Stimulated activated CD4-positive, alpha-beta T cell treated with anti-CD3 and anti-CD28 coated beads, TNF-alpha, amount 100 ng/mL, for 1 hour (primary cell): ENCODE results near the gene TAMM41.
"Not testable (repeated sequence)": the region's sequence is repeated elsewhere in the genome, so short reads cannot be mapped to it uniquely, and the experiment has no call there.

ENCODE experiments used
- DNase-seq, 3 donors: peaks; one replicate each; pipeline ENCODE4 v3.0.0-alpha.2; 2020; ENCODE audit warnings: low read depth in 3 of 3, low spot score in 1 of 3

TAMM41 gene, protein sequence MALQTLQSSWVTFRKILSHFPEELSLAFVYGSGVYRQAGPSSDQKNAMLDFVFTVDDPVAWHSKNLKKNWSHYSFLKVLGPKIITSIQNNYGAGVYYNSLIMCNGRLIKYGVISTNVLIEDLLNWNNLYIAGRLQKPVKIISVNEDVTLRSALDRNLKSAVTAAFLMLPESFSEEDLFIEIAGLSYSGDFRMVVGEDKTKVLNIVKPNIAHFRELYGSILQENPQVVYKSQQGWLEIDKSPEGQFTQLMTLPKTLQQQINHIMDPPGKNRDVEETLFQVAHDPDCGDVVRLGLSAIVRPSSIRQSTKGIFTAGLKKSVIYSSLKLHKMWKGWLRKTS

DNA sequence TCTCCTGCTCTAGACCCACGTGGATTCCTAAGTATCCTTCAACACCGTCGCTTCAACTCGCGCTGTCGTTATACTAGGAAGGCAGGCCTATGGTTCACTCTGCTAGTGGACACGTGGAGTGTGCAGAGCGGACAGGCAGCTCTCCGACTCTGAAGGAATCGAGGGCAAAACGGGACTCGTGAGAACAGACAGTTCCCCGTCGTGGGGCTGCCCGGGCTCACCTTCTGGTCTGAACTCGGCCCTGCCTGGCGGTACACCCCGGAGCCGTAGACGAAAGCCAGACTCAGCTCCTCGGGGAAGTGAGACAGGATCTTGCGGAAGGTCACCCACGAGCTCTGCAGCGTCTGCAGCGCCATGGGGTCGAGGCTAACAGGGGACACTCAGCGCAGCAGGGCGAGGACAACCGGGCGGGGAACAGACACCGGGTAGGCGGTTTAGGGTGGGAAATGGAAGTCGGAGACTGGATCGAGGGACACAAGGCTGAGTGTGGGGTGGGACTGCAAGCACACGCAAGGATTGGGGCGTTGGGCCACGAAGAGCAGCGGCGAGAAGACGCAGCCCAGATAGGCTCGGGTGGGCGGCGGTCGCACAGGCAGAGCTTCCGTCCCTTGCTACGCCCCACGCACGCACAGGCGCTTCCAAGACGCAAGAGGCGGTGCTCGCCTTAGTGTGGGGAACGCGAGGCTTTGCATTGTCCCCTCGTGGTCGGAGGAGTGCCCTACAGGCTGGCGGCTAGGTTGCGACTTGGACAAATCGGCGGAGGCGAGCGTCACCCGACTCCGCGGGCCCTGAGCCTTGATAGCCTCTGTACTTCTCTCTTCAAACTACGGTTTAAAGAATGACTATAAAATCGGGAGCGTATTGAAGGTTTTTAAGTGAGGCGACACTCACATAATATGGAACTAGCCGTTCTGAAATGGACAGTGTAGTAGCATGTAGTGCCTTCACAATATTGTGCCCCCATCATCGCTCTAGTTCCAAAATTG lies at the start of gene TAMM41:
TSS of gene TAMM41 (minus strand) at position 605 of the 986 bp plus-strand sequence. CDS start at position 356, 249 bp downstream.
- peak; percentile 57 to 79 (median 68) for DNase-seq

DNA sequence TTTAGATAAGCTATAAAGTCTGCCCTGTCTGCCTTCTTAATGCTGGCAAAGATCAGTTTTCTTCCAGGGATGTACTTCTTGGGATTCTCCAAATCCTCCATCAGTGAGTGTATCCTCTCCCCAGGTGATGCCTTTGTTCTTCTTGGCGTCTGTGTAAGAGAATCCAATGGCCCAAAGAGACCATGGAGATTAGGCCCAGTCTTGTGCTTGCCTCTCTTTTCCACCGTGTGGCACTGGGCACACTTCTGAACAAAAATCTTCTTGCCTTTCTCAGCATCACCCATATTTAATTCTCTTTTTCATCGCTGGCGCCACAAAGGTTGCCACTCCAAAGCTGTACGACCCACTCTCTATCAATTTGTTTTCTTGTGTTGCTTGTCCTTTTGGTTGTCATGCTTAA lies 32.2 kb upstream of the TAMM41 start:
- no peak for DNase-seq

DNA sequence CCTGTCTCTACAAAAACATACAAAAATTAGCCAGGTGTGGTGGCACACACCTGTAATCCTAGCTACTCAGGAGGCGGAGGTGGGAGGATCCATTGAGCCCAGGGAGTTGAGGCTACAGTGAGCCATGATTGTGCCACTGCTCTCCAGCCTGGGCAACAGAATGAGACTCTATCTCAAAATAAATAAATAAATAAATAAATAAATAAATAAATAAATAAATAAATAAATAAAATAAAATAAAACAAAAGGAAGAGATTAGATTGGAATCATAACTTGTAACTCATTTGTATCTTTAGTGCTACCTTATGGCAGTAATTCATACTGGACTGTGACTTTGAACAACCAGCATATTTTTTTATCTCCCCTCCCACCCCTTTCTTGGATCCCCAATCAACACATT lies 28.0 kb upstream of the TAMM41 start:
- not testable (repeated sequence) for DNase-seq

DNA sequence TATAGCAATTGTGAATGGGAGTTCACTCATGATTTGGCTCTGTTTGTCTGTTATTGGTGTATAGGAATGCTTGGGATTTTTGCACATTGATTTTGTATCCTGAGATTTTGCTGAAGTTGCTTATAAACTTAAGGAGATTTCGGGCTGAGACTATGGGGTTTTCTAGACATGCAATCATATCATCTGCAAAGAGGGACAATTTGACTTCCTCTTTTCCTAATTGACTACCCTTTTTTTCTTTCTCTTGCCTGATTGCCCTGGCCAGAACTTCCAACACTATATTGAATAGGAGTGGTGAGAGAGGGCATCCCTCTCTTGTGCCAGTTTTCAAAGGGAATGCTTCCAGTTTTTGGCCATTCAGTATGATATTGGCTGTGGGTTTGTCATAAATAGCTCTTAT lies 17.1 kb upstream of the TAMM41 start:
- DNase-seq = not testable (repeated sequence)

DNA sequence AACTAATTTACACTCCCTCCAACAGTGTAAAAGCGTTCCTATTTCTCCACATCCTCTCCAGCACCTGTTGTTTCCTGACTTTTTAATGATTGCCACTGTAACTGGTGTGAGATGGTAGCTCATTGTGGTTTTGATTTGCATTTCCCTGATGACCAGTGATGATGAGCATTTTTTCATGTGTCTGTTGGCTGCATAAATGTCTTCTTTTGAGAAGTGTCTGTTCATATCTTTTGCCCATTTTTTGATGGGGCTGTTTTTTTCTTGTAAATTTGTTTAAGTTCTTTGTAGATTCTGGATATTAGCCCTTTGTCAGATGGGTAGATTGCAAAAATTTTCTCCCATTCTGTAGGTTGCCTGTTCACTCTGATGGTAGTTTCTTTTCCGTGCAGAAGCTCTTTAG lies 15.9 kb upstream of the TAMM41 start:
- not testable (repeated sequence) for DNase-seq

DNA sequence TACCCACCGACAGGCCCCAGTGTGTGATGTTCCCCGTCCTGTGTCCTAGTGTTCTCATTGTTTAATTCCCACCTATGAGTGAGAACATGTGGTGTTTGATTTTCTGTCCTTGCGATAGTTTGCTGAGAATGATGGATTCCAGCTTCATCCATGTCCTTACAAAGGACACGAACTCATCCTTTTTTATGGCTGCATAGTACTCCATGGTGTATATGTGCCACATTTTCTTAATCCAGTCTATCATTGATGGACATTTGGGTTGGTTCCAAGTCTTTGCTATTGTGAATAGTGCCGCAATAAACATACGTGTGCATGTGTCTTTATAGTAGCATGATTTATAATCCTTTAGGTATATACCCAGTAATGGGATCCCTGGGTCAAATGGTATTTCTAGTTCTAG lies 15.5 kb upstream of the TAMM41 start:
- DNase-seq = not testable (repeated sequence)

DNA sequence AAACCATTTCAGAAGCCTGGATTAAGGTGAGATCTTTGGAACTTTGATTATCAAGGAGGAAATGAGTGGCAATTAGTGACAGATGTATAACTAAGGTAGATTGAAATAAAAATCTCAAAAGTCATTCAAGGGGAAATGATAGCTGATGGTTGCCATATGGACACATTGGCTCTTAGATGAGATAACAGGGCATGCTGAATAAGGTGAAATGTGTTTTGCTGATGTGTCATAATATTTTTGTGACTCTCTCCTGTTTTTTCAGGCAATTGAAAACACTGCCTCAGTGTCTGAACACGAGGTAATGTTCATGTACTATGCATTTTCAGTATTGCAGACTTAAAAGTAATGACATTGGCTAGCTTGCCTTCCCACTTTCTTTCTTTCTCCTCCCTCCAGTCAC lies 13.5 kb upstream of the TAMM41 start:
- not testable (repeated sequence) for DNase-seq

DNA sequence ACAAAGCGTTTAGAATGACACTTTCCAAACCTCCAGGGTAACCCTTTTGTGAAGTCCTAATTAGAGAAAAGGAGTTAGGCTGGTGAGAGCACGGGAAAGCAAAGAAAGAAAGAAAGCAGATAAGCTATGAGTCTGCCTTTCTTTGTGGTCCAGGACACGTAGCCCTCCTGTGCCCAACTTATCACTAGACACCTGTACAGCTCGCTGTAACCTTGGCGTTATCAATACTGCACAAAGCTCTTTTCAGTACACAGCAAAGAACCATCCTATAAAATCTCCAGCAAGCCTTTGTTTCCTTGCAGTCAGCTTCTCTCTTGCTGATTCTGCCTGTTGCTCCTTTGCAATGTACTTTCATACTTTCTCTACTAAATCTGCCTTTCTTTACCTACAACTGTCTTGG lies 6.8 kb upstream of the TAMM41 start:
- DNase-seq = no peak

DNA sequence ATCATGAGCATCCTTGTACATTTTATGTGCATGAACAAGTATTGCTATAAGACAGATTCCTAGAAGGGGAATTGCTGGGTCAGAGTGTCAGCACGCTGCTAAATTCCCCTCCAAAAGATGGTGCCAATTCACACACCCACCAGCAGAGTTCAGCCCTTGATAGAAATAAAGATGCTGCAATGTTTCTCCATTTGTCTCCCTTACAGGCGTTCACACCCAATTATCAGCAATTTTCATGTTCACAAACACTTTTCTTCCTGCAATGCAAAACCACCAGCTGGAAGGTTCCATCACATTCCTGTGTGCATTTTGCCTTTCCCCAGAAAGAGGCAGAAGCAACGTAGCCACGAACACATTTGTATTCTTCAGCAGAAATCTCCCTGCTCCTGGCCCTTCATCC lies 3.3 kb upstream of the TAMM41 start:
- DNase-seq = no peak

DNA sequence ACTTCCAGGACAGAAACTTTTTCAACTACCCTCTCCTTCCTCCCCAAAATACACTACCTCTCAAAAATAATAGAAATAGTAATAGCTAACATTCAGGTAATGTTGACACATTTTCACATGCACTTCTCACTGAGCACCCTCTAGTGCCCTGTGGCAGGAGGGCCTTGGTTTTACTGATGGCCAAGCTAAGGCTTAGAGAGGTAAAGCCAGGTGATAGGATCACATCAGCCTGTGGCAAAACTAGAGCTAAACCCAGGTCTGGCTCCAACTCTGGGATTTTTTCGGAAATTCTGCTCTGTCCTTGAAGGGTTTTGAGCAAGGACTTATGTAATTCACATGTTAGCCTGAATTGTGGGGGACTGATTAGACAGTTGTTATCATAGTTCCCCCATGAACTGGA lies 922 bp upstream of the TAMM41 start:
- DNase-seq = no peak

DNA sequence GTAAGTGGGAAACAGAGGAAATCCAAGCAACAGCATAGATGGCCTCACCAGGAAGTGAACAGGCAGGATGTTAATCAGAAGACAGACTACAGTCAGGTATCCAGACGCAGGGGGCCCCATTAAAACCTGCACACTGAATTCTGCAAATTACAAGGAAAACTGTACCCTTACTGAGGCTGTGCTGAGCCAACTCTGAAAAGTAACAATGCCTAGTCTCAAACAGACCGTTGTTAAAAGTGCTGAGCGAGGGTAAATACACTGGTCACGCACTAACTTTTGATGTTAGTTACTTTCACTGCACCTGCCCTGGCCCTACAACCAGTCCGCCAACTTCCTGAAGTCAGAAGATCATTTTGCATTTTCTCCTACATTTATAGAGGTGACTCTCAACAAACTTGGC lies 1.0 kb downstream of the TAMM41 start:
- DNase-seq = no peak

DNA sequence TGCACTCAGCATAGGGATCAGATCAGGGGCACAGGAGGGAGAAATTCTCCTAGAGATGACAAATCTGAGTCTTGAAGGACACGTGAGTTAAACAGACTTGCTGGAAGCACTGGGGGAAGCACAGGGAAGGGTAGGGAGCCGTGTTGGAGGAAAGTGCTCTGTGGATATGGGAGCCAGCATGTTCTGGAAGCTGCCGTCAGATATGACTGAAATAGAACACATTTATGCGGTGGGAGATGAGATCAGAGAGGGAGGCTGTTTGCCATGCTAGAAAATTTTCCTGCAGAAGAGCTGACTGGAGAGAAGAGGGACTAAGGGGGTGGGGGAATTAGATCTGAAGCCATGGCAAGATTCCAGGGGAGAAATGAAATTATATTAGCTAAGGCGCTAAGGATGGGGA lies 1.8 kb downstream of the TAMM41 start:
- no peak for DNase-seq

DNA sequence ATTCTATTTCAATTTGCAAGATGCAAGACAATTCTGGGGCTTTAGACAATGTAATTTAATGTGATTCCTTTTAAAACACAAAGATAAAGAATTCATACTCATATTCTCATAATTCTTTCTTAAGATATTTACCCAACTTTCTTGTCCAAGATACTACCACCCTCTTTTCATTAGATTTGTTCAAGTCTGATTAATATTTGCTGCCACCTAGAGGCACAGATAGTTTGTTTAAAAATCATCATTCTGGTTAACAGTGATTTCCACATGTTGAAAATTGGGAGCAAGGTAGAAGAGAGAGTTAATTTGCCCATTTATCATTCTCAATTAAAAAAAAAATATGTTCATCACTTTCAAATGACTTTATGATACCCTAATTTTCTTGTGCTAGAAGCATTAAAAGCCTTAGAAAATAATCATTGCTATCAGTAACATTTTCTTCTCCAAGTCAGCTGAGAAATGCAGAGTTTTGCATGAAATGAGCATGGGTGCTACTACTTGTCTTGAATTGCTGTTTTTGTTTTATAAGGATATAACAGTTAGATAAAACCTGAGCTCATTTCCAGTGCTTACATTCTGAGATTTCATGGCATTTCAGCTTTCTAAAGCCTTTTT lies 11.6 kb downstream of the TAMM41 start:
- no peak for DNase-seq

DNA sequence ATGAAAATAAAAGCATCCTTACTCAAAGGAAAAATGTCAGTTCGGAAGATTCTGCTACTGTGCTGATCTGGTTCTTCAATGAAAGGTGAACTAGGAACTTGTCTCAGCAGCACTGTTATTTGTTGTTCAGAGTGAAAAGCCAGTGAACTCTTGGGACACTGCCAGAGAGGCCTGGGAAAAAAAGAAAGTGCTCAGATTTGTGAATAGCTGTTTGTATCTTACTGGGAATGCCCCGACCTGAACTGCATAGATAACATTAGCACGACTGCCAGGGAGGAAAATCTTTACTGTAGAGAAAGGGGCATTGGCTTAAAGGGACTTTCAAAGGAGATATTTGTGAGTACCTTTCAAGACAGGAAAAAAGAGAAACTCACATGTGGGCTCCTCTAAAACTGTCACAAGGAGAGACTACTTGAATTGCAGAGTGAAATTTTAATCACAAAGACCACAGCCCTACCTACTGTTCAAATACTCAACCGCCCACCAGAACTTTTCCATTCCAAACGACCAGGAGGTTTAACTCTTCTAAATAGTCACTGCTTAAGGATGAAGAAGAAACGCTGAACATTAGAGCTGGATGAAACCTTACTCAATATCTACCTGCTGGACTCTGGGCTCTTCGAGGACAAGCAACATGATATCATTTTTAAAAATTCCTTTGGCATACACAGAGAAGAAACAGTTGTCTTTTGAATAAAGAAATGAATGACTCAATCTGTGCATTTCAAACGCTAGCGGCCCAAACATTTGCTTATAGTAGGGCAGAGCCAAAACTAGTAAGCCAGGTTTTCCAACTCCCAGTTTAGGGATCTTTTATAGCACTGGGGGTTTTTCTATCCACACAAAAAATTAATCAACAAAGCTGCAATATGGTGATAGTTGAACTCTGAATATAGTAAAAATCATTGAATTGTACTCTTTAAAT lies 13.4 kb downstream of the TAMM41 start:
- DNase-seq = no peak

DNA sequence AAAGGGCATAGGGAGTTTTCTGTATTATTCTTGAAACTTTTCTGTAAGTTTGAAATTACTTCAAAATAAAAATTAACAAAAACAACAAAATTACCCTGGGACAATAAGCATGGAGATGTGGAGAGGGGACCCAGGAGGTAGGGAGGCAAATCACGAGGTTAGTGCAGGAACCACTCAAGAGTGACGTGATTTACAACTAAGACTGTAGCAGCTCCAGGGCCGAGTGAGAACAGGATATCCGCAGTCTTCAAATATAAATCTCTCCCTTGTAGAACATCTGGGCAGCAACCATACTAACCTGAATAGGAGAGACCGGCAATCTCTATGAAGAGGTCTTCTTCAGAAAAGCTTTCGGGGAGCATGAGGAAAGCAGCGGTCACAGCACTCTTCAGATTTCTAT lies 17.3 kb downstream of the TAMM41 start:
- DNase-seq = no peak

DNA sequence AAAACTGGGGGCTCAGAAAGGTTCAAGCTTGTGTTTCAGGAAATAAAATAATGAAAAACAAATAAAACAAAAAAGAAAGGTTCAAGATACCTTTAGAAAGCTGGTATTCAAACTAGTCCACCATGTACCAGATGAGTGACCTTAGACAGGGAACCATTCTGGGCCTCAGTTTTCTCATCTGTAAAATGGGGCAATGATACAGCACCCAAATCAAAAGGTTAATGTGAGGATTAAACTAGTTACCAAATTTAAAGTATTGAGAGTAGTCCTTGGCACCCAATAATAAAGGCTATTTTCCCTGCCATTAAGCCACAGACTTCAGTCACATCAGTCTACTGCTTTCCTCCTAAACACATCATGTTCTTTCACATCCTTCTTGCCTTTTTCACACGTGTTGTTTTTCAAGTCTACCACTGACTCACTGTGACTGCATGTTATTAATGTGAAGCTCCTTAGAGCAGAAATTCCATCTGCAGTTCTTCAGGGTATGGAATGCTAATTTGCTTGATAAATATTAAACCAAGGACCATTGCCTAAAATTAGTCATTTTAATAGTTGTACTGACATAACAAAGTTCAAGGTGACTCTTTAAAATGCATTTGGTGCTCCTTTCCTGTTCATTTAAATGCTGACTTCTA lies 19.9 kb downstream of the TAMM41 start:
- no peak for DNase-seq

DNA sequence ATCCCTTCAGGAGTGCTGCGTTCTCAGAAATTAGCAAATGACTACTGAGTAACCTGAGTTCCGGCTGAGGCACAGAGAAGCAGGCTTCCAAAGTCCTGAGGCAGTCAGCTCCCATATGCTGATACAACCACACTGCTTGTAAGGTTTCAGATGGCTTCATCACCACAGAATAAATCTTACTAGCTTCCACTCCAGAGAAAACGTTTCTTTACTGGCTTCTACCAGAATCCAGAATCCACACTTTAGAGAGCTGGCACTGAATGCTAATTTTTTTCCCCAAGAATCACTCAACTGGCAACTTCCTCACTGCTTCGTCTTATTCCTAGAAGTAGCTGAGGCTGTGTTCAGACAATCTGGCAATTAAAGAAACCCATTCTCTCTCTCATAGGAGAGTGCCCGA lies 21.4 kb downstream of the TAMM41 start:
- DNase-seq = no peak

DNA sequence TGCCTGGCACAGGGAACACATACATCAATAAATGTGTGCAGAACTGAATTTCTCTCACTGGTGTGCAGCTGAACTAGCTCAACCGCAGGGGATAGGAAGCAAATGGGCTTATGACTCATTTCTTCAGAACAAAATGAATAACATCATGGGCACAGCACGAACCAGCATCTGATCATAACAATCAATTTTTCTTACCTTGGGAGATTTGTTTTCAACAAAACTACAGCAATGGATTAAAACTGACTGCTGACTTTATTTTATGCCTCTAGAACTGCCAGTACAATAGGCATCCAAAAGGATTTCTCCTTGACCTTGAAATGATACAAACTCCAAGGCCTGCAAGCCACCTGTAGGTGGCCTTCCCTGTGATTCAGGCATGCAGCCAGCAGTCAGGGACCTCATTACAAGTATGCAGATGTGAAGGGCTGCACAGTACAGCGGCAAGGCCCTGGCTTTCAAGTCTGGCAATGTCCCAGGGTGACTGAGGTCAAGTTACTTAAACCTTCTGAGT lies 26.1 kb downstream of the TAMM41 start:
- DNase-seq = no peak

DNA sequence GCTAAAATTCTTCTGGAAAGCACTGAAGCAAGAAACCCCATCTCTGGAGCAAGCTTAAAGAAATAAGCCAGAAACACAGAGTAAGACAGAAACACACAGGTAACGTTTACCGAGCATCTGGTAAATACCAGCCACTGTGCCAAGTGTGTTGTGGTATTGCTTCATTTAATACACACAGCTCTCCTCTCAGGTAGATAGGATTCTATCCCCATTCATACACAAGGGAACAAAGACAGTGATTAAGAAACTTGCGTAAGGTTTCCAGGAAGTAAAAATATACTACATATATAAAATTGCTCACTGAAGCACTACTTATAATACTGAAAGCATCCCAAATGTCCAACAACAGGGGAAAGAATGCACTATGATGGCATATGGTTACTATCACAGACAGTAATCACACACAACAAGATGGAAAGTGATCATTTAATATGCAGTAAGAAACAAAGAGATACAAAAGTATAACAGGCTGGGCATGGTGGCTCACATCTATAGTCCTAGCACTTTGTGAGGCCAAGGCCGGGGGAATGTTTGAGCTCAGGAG lies 27.5 kb downstream of the TAMM41 start:
- no peak for DNase-seq

DNA sequence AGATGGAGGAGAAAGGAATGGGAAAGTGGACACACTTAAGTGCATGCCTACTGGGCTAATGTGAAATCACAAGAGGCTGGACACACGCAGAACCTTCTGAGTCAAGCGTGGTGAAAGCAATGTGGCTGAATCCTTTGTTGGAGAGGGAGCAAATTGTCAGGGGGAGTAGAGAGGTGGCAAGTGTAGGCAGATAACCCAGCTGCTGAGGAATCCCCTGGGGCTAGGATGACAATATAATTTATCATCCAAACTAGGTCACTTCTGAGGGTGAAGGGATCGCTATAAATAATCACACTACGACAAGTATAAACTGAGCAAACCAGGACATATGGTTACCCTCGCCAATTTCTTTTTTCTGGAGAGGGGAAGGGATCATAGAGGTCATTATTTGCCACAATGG lies 28.7 kb downstream of the TAMM41 start:
- no peak for DNase-seq
